ENCODE data around the gene BLVRB.
"Not testable (repeated sequence)": the region's sequence is repeated elsewhere in the genome, so short reads cannot be mapped to it uniquely, and the experiment has no call there.

Gene BLVRB

GRCh38 chr19:40422748-40423566, 42.6 kb downstream of the BLVRB start:
- DNase-seq (ENCODE audit: low read depth in 3 of 3) = no peak

- DNase-seq (ENCODE audit: low read depth in 3 of 3) = no peak
Observed at GRCh38 chr19:40421993-40422747, 43.4 kb downstream of the BLVRB start.

DNA sequence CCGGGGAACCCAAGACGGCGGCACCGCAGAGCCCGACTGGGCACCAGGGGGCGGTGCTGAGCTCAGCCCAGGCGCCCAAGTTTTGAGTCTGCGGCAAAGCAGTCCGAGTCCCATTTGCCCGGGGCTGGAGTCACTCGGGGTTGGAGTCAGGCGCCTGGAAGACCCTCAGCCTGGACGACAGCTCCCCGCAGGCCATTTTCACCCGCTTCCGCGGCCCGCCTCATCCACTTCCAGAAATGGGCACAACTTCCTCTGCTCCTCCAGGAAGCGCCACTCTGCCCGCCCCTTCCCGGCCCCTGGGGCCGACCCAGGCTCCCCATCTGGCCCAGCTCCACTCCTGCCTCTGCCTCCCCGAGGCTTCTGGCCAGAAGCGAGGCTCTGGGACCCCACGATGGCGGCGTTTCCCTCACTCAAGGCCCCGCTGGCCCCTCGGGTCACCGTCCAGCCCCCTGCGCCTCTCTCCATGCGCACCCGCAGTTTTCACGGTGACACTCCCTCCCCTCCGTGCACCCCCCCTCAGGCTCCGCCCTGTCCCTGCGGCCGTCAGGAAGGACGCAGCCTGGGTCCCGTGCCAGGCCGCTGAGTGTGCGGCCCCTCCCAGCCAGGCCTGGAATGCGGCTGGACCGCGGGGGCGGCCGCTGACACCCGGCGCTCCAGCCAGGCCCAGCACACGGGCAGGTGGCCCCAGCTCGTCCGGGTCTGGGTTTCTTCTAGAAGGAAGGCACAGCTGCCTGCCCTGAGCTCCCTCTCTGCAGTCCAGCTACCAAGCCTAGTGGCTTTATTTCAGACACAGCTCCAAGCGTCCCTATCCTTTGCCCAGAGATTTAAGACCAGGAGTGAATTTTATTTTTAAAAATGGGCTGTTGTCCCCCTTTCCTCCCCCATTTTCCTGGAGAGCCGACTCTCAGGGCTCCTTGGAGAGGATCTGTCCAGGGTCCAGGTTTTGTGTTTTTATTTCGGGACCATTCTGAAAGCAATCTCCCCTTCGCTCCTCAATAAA, 44.5 kb downstream of the BLVRB start:
- DNase-seq (ENCODE audit: low read depth in 3 of 3) = peak; percentile 33 to 63 (median 45)

- no peak for DNase-seq (ENCODE audit: low read depth in 3 of 3)
Observed at GRCh38 chr19:40420451-40420765, 45.1 kb downstream of the BLVRB start.

GRCh38 chr19:40419780-40420179, 45.8 kb downstream of the BLVRB start:
- no peak for DNase-seq (ENCODE audit: low read depth in 3 of 3)

GRCh38 chr19:40419066-40419612, 46.4 kb downstream of the BLVRB start:
- no peak for DNase-seq (ENCODE audit: low read depth in 3 of 3)

DNA sequence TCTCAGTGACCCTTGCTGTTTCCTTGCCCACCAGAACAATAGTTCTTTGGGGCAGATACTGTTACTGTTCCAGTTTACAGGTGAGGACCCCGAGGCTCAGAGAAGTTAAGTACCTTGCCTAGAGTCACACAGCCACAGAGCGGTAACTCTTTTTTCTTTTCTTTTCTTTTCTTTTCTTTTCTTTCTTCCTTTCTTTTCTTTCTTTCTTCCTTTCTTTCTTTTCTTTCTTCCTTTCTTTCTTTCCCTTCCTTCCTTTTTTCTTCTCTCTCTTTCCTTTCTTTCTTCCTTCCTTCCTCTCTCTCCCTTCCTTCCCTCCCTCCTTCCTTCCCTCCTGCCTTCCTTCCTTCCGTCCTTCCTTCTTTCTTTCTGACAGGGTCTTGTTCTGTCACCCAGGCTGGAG, 47.5 kb downstream of the BLVRB start:
- DNase-seq (ENCODE audit: low read depth in 3 of 3) = no peak

- DNase-seq (ENCODE audit: low read depth in 3 of 3) = no peak
Observed at GRCh38 chr19:40417643-40417981, 47.9 kb downstream of the BLVRB start.

GRCh38 chr19:40416918-40417642, 48.5 kb downstream of the BLVRB start:
- DNase-seq (ENCODE audit: low read depth in 3 of 3) = no peak

- DNase-seq (ENCODE audit: low read depth in 3 of 3) = no peak
Observed at GRCh38 chr19:40415768-40416167, 49.8 kb downstream of the BLVRB start.

GRCh38 chr19:40414542-40415535, 50.7 kb downstream of the BLVRB start:
- DNase-seq (ENCODE audit: low read depth in 3 of 3) = no peak

GRCh38 chr19:40413291-40413845, 52.2 kb downstream of the BLVRB start, which contains the start of gene PRX:
PRX (minus strand) TSS chr19:40413378; CDS start chr19:40407932, 5,446 bp downstream.
- no peak for DNase-seq (ENCODE audit: low read depth in 3 of 3)

DNA sequence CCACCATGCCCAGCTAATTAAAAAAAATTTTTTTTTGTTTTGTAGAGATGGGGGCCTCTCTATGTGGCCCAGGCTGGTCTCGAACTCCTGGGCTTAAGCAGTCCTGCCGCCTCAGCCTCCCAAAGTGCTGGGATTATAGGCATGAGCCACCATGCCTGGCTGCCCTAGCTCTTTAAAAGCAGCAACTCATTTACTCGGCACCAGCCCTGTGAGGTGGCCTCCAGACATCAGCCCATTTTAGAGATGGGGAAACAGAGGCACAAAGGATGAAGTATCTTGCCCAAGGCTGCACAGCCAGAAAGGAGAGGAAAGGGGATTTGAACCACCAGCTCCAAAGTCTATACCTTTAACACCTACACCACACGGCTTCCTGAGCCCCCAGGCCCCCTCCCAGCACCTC, 52.7 kb downstream of the BLVRB start:
- DNase-seq (ENCODE audit: low read depth in 3 of 3) = no peak

- DNase-seq (ENCODE audit: low read depth in 3 of 3) = no peak
Observed at GRCh38 chr19:40411958-40412499, 53.5 kb downstream of the BLVRB start.

DNA sequence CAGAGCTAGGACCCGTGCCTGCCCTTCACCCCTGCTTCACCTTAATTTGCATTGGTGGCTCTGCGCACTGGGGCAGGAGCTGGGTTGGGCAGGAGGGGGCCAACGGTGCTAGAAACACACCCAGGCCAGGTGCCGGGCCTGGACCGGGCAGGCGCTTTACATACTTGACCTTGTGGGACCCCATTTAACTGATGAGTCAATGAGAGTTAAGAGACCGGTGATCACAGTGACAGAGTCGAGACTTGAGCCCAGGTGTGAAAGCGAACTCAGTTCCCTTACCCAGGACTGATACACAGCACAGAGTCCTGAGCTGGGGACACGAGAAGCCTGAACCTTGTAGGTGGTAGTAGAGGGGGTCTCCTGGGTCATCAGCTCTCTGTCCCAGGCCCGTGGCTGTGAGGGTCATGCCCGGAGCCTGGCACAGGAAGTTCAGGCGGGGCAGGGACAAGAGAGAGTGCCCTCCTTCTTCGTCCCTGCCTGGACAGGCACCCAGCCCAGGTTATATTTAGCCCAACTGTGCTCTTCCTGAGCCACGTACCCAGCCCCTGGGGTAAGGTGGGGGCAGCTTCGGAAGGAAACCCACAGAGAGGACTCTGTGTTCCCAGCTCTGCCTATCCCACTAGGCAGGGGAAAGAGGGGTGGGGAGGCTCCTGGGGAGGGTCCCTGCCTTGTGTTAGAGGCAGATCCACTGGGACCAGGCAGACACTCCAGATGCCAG, 54.3 kb downstream of the BLVRB start:
- no peak for DNase-seq (ENCODE audit: low read depth in 3 of 3)

DNA sequence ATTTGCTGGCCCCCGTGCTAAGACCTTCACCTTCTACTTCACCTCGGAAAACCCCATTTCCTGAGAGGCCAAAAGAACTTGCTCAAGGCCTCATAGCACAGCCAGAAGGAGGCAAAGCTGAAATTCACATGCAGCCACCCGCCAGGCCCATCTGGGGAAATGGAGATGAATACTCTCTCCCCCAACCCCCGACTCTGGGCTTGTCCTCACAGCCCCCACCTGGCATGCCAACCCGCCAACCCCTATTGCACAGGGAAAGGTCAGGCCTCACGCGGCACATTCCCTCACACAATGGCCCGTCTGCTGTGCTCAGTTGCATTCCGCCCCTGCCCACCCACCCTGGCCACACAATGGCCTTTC, 55.5 kb downstream of the BLVRB start:
- no peak for DNase-seq (ENCODE audit: low read depth in 3 of 3)

GRCh38 chr19:40408598-40408925, 57.0 kb downstream of the BLVRB start:
- DNase-seq (ENCODE audit: low read depth in 3 of 3) = not testable (repeated sequence)

GRCh38 chr19:40407714-40408597, 57.6 kb downstream of the BLVRB start:
- no peak for DNase-seq (ENCODE audit: low read depth in 3 of 3)

Data from stimulated activated CD4-positive, alpha-beta T cell treated with anti-CD3 and anti-CD28 coated beads, TNF-alpha, amount 100 ng/mL, for 48 hours (primary cell).